K562 (cell line): ENCODE data around the gene KCTD6. TPM values are rescaled to one million over a fixed set of nuclear protein-coding genes. Genes with fewer than 3 reads are reported as not detected.
A peak's percentile ranks its signal among the peaks of the same experiment; 100 is the strongest.

ENCODE experiments used
- HNRNPK ChIP-seq: fragments of 200-400 bp; formaldehyde crosslinking; IDR thresholded peaks from one replicate; pipeline ENCODE4 v1.6.1; 2018; ENCODE audit warnings: mild to moderate bottlenecking, low read depth, low read length; ENCODE audit not compliant: poor library complexity, severe bottlenecking
- HNRNPL ChIP-seq: fragments of 200-400 bp; formaldehyde crosslinking; IDR thresholded peaks from 2 replicates; pipeline ENCODE4 v1.6.1; 2017; ENCODE audit warnings: low read depth, mild to moderate bottlenecking, low read length
- MNT ChIP-seq, 2 experiments: fragments of 450-650 bp; conservative IDR thresholded peaks; 2 replicates each; pipeline ENCODE4 v1.6.1; 2017; ENCODE audit warnings: mild to moderate bottlenecking in 2 of 2, moderate library complexity in 2 of 2
- RAD51 ChIP-seq: fragments of 450-650 bp; IDR thresholded peaks from 2 replicates; pipeline ENCODE4 v1.7.1; 2016; ENCODE audit warnings: low read depth, mild to moderate bottlenecking, borderline replicate concordance
- SMAD4 ChIP-seq: fragments of 250-450 bp; sonication (Bioruptor Pico); conservative IDR thresholded peaks from 2 replicates; pipeline ENCODE4 v1.8.0; 2021; ENCODE audit warnings: inconsistent platforms, mild to moderate bottlenecking, moderate library complexity
- SRF ChIP-seq, 2 experiments: fragments of 250-450, 450-650 bp in 1 of 2; sonication (Bioruptor Pico) in 1 of 2; sonication (generic) in 1 of 2; formaldehyde crosslinking; IDR thresholded peaks; 2 replicates each; pipeline versions ENCODE4 v1.5.0 to v1.5.1; 2020 to 2022; ENCODE audit warnings: mild to moderate bottlenecking in 1 of 2, missing genetic modification reagents in 1 of 2
- TEAD1 ChIP-seq, 2 experiments: fragments of 450-650 bp in 1 of 2; sonication (generic) in 1 of 2; formaldehyde crosslinking; IDR thresholded peaks; 2 replicates each; pipeline versions ENCODE4 v1.4.0 to v1.8.0; 2020 to 2022; ENCODE audit warnings: mild to moderate bottlenecking in 2 of 2, missing genetic modification reagents in 1 of 2
- TFE3 ChIP-seq: fragments of 450-650 bp; formaldehyde crosslinking; IDR thresholded peaks from 2 replicates; pipeline ENCODE4 v1.4.0; 2020; ENCODE audit warnings: mild to moderate bottlenecking, mixed read lengths
- ZC3H8 ChIP-seq: fragments of 450-650 bp; IDR thresholded peaks from 2 replicates; pipeline ENCODE4 v1.6.1; 2017
- ZNF592 ChIP-seq: fragments of 450-650 bp; IDR thresholded peaks from 2 replicates; pipeline ENCODE4 v1.6.1; 2017; ENCODE audit warnings: antibody characterized with exemption, mild to moderate bottlenecking
- ZNF76 ChIP-seq: fragments of 250-450 bp; sonication (Bioruptor Pico); IDR thresholded peaks from 2 replicates; pipeline ENCODE4 v1.4.0; 2020; ENCODE audit warnings: mild to moderate bottlenecking, moderate library complexity, borderline replicate concordance
- polyA plus RNA-seq, 8 experiments: library from polyadenylated mRNA; depleted of rRNA in 4 of 8; stranded (reverse) in 5 of 8; unstranded in 3 of 8; fragments of >200 nt; fragmentation: Nextera tagmentation in 2 of 8; fragmentation: Illumina TruSeq in 1 of 8; extraction: Ambion mirVana in 2 of 8; extraction: Trizol in 1 of 8; gene quantifications; 2 replicates each; pipeline versions ENCODE4 v1.2.1 to v1.2.3, GENCODE V29; 2011 to 2014; ENCODE audit warnings: inconsistent platforms in 1 of 8, missing spikeins in 1 of 8
- total RNA-seq, 7 experiments: library from RNA; depleted of rRNA in 6 of 7; stranded (reverse); fragments of >200 nt in 6 of 7; fragmentation: Illumina TruSeq in 2 of 7; extraction: Trizol in 2 of 7; gene quantifications; 2 replicates each; pipeline versions ENCODE4 v1.2.1 to v1.2.3, GENCODE V29; 2011 to 2021; ENCODE audit warnings: low replicate concordance in 1 of 7
- TF ChIP-seq, protein P1 (sequence below): fragments of 450-650 bp; IDR thresholded peaks from 2 replicates; pipeline ENCODE4 v1.6.1; 2018; ENCODE audit not compliant: partially characterized antibody
- TF ChIP-seq, protein P2 (sequence below): fragments of 450-650 bp; formaldehyde crosslinking; IDR thresholded peaks from 2 replicates; pipeline ENCODE4 v1.4.0; 2022; ENCODE audit warnings: mild to moderate bottlenecking, moderate library complexity

Gene KCTD6
- total and polyA plus RNA-seq, 9 of the 15 experiments (the other 6 are each of a cell fraction or from before 2014, with no cell fraction given), result 2.1 to 5.9 (median 4.5) TPM

GRCh38 chr3:58520403-58521335 is 28.8 kb downstream of the KCTD6 start (continued):
- peak; percentile 66 for TF ChIP-seq ZNF592
- TF ChIP-seq SMAD4, result peak; percentile 25; the same call in 1 of the 2 replicates
- peak; percentile 92 for TF ChIP-seq TFE3 (CRISPR knock-in tag)
- peak; percentile 30 to 55; a peak in 1 of 4 replicates for TF ChIP-seq MNT (conservative IDR thresholded peaks at IDR 0.05)
- no peak for TF ChIP-seq ZC3H8
- TF ChIP-seq TEAD1 (CRISPR knock-in tag; IDR thresholded peaks at IDR 0.05), result no peak
- peak; percentile 93 for TF ChIP-seq RAD51
- TF ChIP-seq HNRNPK, result no peak
- TF ChIP-seq, protein P1, sequence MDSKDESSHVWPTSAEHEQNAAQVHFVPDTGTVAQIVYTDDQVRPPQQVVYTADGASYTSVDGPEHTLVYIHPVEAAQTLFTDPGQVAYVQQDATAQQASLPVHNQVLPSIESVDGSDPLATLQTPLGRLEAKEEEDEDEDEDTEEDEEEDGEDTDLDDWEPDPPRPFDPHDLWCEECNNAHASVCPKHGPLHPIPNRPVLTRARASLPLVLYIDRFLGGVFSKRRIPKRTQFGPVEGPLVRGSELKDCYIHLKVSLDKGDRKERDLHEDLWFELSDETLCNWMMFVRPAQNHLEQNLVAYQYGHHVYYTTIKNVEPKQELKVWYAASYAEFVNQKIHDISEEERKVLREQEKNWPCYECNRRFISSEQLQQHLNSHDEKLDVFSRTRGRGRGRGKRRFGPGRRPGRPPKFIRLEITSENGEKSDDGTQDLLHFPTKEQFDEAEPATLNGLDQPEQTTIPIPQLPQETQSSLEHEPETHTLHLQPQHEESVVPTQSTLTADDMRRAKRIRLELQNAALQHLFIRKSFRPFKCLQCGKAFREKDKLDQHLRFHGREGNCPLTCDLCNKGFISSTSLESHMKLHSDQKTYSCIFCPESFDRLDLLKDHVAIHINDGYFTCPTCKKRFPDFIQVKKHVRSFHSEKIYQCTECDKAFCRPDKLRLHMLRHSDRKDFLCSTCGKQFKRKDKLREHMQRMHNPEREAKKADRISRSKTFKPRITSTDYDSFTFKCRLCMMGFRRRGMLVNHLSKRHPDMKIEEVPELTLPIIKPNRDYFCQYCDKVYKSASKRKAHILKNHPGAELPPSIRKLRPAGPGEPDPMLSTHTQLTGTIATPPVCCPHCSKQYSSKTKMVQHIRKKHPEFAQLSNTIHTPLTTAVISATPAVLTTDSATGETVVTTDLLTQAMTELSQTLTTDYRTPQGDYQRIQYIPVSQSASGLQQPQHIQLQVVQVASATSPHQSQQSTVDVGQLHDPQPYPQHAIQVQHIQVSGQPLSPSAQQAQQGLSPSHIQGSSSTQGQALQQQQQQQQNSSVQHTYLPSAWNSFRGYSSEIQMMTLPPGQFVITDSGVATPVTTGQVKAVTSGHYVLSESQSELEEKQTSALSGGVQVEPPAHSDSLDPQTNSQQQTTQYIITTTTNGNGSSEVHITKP, result no peak
- TF ChIP-seq SRF (CRISPR knock-in tag; IDR thresholded peaks at IDR 0.05), result no peak
- TF ChIP-seq, protein P2, sequence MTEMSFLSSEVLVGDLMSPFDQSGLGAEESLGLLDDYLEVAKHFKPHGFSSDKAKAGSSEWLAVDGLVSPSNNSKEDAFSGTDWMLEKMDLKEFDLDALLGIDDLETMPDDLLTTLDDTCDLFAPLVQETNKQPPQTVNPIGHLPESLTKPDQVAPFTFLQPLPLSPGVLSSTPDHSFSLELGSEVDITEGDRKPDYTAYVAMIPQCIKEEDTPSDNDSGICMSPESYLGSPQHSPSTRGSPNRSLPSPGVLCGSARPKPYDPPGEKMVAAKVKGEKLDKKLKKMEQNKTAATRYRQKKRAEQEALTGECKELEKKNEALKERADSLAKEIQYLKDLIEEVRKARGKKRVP (CRISPR knock-in tag), result no peak
- TF ChIP-seq HNRNPL, result no peak
- TF ChIP-seq ZNF76 (CRISPR knock-in tag), result no peak
